Mucosa of stomach (tissue), 1 donor: Measurements from ENCODE around the gene GBP5.

Experiments used
- H3K27me3 ChIP-seq: one replicate; pipeline ENCODE4 v1.7.0; 2013; ENCODE audit warnings: mild to moderate bottlenecking, low read length; ENCODE audit not compliant: control insufficient read depth, insufficient read depth
- H3K36me3 ChIP-seq: one replicate; pipeline ENCODE4 v1.7.0; 2013; ENCODE audit warnings: low read length; ENCODE audit not compliant: control insufficient read depth, insufficient read depth
- H3K4me1 ChIP-seq: one replicate; pipeline ENCODE4 v1.7.0; 2013; ENCODE audit warnings: mild to moderate bottlenecking, low read length; ENCODE audit not compliant: control insufficient read depth, insufficient read depth
- H3K4me3 ChIP-seq: one replicate; pipeline ENCODE4 v1.7.0; 2013; ENCODE audit warnings: low read length
- H3K9ac ChIP-seq: one replicate; pipeline ENCODE4 v1.7.0; 2013; ENCODE audit warnings: mild to moderate bottlenecking, low read length, moderate library complexity
- H3K9me3 ChIP-seq: one replicate; pipeline ENCODE4 v1.7.0; 2013; ENCODE audit warnings: mild to moderate bottlenecking, low read length, moderate library complexity; ENCODE audit not compliant: control insufficient read depth
- donor health status: Pancreatic carcinoma.

The GBP5 gene

GRCh38 chr1:89277725-89278124 lies 5.1 kb upstream of the GBP5 start:
- H3K27me3 ChIP-seq = no peaks in the 10 kb centered on the region
- no peak overlapping the region for H3K9ac ChIP-seq
- H3K4me3 ChIP-seq = no peak overlapping the region
- H3K36me3 ChIP-seq = no peaks in the 10 kb centered on the region
- H3K4me1 ChIP-seq = no peaks in the 10 kb centered on the region
- no peaks in the 10 kb centered on the region for H3K9me3 ChIP-seq

DNA sequence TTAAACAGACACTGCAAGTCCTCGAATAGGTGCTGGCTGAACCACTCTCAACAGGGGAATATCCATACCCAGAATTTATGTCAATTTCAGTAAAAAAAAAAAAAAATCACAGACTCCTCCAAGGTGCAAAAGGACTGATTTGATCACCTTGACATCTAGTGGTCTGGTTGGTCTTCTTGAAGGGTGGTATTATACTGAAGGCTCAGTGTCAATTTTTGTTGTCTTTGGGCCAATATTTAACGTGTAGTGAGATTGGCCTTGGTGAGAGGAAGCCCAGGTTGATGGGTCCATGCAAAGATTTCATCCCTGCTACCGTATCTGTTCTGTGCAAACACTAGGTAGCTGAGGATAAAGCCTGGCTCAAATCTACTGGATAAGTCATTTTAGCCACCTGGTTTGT lies 4.0 kb upstream of the GBP5 start:
- Histone ChIP-seq H3K36me3 (no peaks in the 10 kb centered on the region), H3K4me1 (no peaks in the 10 kb centered on the region), H3K9ac (no peak overlapping the region), H3K27me3 (no peaks in the 10 kb centered on the region), H3K4me3 (no peak overlapping the region), H3K9me3 (no peaks in the 10 kb centered on the region)

- Histone ChIP-seq H3K9ac (no peak overlapping the region), H3K4me3 (no peak overlapping the region), H3K9me3 (no peaks in the 10 kb centered on the region), H3K27me3 (no peaks in the 10 kb centered on the region), H3K36me3 (no peaks in the 10 kb centered on the region), H3K4me1 (no peaks in the 10 kb centered on the region)
Measured at GRCh38 chr1:89274411-89274857, 1.8 kb upstream of the GBP5 start.

- H3K36me3 ChIP-seq = no peaks in the 10 kb centered on the region
- no peak overlapping the region for H3K9ac ChIP-seq
- H3K4me3 ChIP-seq = no peak overlapping the region
- H3K4me1 ChIP-seq = no peaks in the 10 kb centered on the region
- no peaks in the 10 kb centered on the region for H3K27me3 ChIP-seq
- no peaks in the 10 kb centered on the region for H3K9me3 ChIP-seq
Measured at GRCh38 chr1:89273324-89273778, 691 bp upstream of the GBP5 start.

GRCh38 chr1:89271341-89272015 lies 1.2 kb downstream of the GBP5 start:
- H3K9ac ChIP-seq = no peak overlapping the region
- no peaks in the 10 kb centered on the region for H3K27me3 ChIP-seq
- H3K4me3 ChIP-seq = no peak overlapping the region
- H3K4me1 ChIP-seq = no peaks in the 10 kb centered on the region
- H3K36me3 ChIP-seq = no peaks in the 10 kb centered on the region
- H3K9me3 ChIP-seq = no peaks in the 10 kb centered on the region

- Histone ChIP-seq H3K27me3 (no peaks in the 10 kb centered on the region), H3K9ac (no peak overlapping the region), H3K4me3 (no peak overlapping the region), H3K9me3 (no peaks in the 10 kb centered on the region), H3K4me1 (no peaks in the 10 kb centered on the region), H3K36me3 (no peaks in the 10 kb centered on the region)
Measured at GRCh38 chr1:89270423-89270822, 2.2 kb downstream of the GBP5 start.

GRCh38 chr1:89269277-89269676 lies 3.4 kb downstream of the GBP5 start:
- no peaks in the 10 kb centered on the region for H3K9me3 ChIP-seq
- no peaks in the 10 kb centered on the region for H3K4me1 ChIP-seq
- H3K27me3 ChIP-seq = no peaks in the 10 kb centered on the region
- no peak overlapping the region for H3K9ac ChIP-seq
- no peak overlapping the region for H3K4me3 ChIP-seq
- H3K36me3 ChIP-seq = no peaks in the 10 kb centered on the region

DNA sequence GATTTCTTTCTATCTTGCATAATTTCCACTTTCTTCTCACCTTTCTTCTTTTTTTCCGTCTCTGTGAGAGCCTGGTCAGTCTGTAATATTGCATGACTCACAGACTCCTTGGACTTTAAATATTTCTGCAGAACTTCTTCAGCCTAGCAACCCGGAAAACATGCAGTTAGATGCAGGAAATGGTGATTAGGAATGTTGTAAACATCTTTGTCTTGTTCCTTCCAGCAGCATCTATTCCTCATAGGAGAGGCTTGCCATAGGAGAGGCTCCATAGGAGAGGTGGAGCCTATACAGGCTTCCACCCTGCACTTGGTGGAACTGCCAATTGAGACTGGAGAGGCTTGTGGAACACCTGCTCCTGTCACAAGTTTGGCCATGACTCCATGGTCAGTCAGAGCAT lies 10.0 kb downstream of the GBP5 start:
- Histone ChIP-seq H3K4me3 (no peak overlapping the region), H3K36me3 (no peaks in the 10 kb centered on the region), H3K4me1 (no peaks in the 10 kb centered on the region), H3K9ac (no peak overlapping the region), H3K27me3 (no peaks in the 10 kb centered on the region), H3K9me3 (no peaks in the 10 kb centered on the region)

DNA sequence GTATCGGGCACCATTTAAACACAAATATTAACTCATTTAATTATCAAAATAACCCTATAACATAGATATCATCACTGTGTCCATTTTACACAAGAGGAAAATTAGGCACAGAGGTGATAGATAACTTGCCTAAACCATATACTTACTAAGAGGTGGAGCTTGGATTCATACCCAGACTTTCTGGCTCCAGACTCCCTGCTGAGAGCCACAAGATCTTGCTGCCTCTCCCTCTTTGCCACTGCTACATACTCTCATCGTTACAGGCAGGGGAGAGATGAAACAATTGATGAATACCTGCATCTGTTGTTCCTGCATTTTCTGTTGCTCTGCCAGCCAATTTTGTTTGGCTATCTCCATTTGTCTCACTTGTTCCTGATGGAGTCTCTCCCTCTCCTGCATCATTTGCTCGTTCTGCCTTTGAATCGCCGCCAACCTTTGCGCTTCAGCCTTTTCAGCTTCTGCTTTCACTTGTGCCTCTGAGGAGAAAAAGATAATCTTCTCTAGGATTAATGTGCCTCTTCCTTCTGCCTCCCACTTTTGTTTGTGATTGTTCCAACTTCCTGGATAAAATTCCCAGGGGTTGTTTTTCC lies 10.6 kb downstream of the GBP5 start:
- Histone ChIP-seq H3K9ac (no peak overlapping the region), H3K27me3 (no peaks in the 10 kb centered on the region), H3K4me1 (no peaks in the 10 kb centered on the region), H3K9me3 (no peaks in the 10 kb centered on the region), H3K36me3 (no peaks in the 10 kb centered on the region), H3K4me3 (no peak overlapping the region)

GRCh38 chr1:89260566-89261255 lies 11.9 kb downstream of the GBP5 start:
- no peaks in the 10 kb centered on the region for H3K4me1 ChIP-seq
- no peaks in the 10 kb centered on the region for H3K36me3 ChIP-seq
- no peak overlapping the region for H3K4me3 ChIP-seq
- H3K9me3 ChIP-seq = no peaks in the 10 kb centered on the region
- no peaks in the 10 kb centered on the region for H3K27me3 ChIP-seq
- no peak overlapping the region for H3K9ac ChIP-seq

DNA sequence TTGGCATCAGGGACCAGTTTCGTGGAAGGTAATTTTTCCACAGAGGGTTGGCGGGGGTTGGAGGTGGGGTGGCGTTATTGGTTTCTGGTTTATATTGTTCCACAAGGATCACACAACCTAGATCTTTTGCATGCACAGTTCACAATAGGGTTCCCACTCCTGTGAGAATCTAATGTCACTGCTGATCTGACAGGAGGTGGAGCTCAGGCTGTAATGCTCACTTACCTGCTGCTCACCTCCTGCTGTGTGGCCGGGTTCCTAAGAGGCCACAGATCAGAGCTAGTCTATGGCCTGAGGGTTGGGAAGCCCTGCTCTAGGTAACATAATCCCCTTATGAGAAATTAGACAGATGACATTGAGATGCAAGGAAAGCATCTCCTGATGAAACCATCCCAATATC lies 12.6 kb downstream of the GBP5 start:
- Histone ChIP-seq H3K4me1 (no peaks in the 10 kb centered on the region), H3K4me3 (no peak overlapping the region), H3K9me3 (no peaks in the 10 kb centered on the region), H3K9ac (no peak overlapping the region), H3K36me3 (no peaks in the 10 kb centered on the region), H3K27me3 (no peaks in the 10 kb centered on the region)

DNA sequence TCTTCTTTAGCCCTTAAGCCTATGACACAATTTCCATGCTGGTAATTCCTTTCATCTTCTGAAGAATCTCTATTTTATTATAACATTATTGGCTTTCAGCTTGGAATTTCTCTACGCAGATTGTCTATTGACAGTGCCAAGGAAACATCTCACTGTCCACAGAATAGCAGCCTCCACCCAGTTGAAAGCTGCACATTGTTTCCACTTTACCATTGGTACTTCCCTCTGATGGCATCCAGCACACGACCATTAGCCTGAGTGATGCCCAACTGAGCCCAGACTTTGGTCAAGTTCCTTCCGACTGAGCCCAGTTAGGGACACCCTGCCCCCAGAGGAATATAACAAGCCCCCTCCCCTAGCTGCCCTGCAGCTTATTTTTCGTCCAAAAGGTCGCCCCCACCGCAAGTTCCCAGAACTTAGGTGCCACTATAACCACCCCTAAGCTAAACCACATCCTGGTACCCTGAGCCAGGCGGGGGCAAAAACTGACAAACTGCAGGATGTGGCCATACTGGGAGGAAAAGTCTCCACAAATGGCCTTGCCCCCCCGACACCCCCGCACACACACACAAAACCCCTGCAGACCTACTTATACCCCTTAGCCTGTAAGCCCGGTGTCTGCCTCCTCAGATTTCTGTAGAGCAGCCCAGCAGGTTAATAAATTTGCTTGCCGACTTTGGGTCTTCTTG lies 13.2 kb downstream of the GBP5 start:
- H3K27me3 ChIP-seq = no peaks in the 10 kb centered on the region
- H3K9ac ChIP-seq = no peak overlapping the region
- no peak overlapping the region for H3K4me3 ChIP-seq
- no peaks in the 10 kb centered on the region for H3K36me3 ChIP-seq
- no peaks in the 10 kb centered on the region for H3K4me1 ChIP-seq
- H3K9me3 ChIP-seq = no peaks in the 10 kb centered on the region
